Left ventricle myocardium inferior (tissue), 1 donor: ENCODE measurements around the gene NDUFB6. TPM values are rescaled to one million over a fixed set of nuclear protein-coding genes. Genes with fewer than 3 reads are reported as not detected.

Experiments
- DNase-seq: peaks from one replicate; pipeline ENCODE4 v3.0.0-alpha.2; 2020
- H3K27ac ChIP-seq: fragments of 200-600 bp; replicated peaks from 2 replicates; pipeline ENCODE4 v1.8.0; 2021
- H3K27me3 ChIP-seq: fragments of 200-600 bp; 2 replicates; pipeline ENCODE4 v1.8.0; 2021; ENCODE audit warnings: low read depth
- H3K36me3 ChIP-seq: fragments of 200-600 bp; 2 replicates; pipeline ENCODE4 v1.8.0; 2021
- H3K4me1 ChIP-seq: fragments of 200-600 bp; 2 replicates; pipeline ENCODE4 v1.8.0; 2021
- H3K4me3 ChIP-seq: fragments of 200-600 bp; 2 replicates; pipeline ENCODE4 v1.8.0; 2021; ENCODE audit warnings: mild to moderate bottlenecking, moderate library complexity
- H3K9me3 ChIP-seq: fragments of 200-600 bp; replicated peaks from 2 replicates; pipeline ENCODE4 v1.8.0; 2021
- CTCF ChIP-seq: fragments of 200-600 bp; IDR thresholded peaks from 2 replicates; pipeline ENCODE4 v1.8.0; 2021; ENCODE audit warnings: antibody characterized with exemption, mild to moderate bottlenecking, borderline replicate concordance
- intact Hi-C: fragments of 100-400 bp; cut with micrococcal nuclease; formaldehyde crosslinking; loops from one replicate; pipeline ENCODE4 v1.11.0; 2022
- total RNA-seq: library from RNA; stranded (reverse); fragmentation: NEBNext Ultra II Directional; extraction: Animal tissue kit (Norgen Biotek cat#: 25700); gene quantifications from one replicate; pipeline ENCODE4 v1.2.1, GENCODE V29; 2021
- donor health status: DM: no; HTN: yes; CAD: no; lungs with severe emphysema.

NDUFB6 gene
- total RNA-seq, 1 donor from 2014 or later = 174 TPM

- DNase-seq = no peak
- intact Hi-C loops = no loop called here
- peaks cover 21% of the 10 kb centered on the region for H3K27me3 ChIP-seq
Observed at GRCh38 chr9:32578976-32579375, 6.0 kb upstream of the NDUFB6 start.

GRCh38 chr9:32577316-32577715, 4.4 kb upstream of the NDUFB6 start:
- H3K4me1 ChIP-seq = peaks cover 19% of the 10 kb centered on the region
- peaks cover 18% of the 10 kb centered on the region for H3K27me3 ChIP-seq
- DNase-seq = no peak
- no peaks in the 10 kb centered on the region for H3K36me3 ChIP-seq
- intact Hi-C loops = no loop called here
- H3K4me3 ChIP-seq = no peak overlapping the region
- no peaks in the 10 kb centered on the region for H3K9me3 ChIP-seq
- H3K27ac ChIP-seq = no peak overlapping the region
- no peak for TF ChIP-seq CTCF

More at GRCh38 chr9:32578976-32579375, 6.0 kb upstream of the NDUFB6 start:
- H3K4me3 ChIP-seq = no peak overlapping the region
- no peaks in the 10 kb centered on the region for H3K36me3 ChIP-seq
- H3K9me3 ChIP-seq = no peaks in the 10 kb centered on the region
- no peak for TF ChIP-seq CTCF
- no peak overlapping the region for H3K27ac ChIP-seq
- peaks cover 6% of the 10 kb centered on the region for H3K4me1 ChIP-seq

- no peak for TF ChIP-seq CTCF
- no peak overlapping the region for H3K27ac ChIP-seq
- peaks cover 43% of the 10 kb centered on the region for H3K4me1 ChIP-seq
- H3K36me3 ChIP-seq = no peaks in the 10 kb centered on the region
- no peaks in the 10 kb centered on the region for H3K27me3 ChIP-seq
- no peak for DNase-seq
- no peak overlapping the region for H3K4me3 ChIP-seq
- intact Hi-C loops = no loop called here
- no peaks in the 10 kb centered on the region for H3K9me3 ChIP-seq
Observed at GRCh38 chr9:32574858-32575257, 1.9 kb upstream of the NDUFB6 start.

GRCh38 chr9:32573821-32574220, 862 bp upstream of the NDUFB6 start:
- peak overlapping the region; percentile 93 for H3K27ac ChIP-seq
- intact Hi-C loops = no loop called here

GRCh38 chr9:32571969-32572899, 725 bp downstream of the NDUFB6 start:
- peaks cover 11% of the 10 kb centered on the region for H3K36me3 ChIP-seq
- TF ChIP-seq CTCF = peak; percentile 64
- peak; percentile 58 for DNase-seq
- H3K4me3 ChIP-seq = peak overlapping the region; percentile 80
- H3K27me3 ChIP-seq = no peaks in the 10 kb centered on the region
- peak overlapping the region; percentile 93 for H3K27ac ChIP-seq
- no peaks in the 10 kb centered on the region for H3K9me3 ChIP-seq
- peaks cover 39% of the 10 kb centered on the region for H3K4me1 ChIP-seq
- intact Hi-C loops = no loop called here

More at GRCh38 chr9:32573821-32574220, 862 bp upstream of the NDUFB6 start:
- H3K4me1 ChIP-seq = peaks cover 39% of the 10 kb centered on the region
- no peak for TF ChIP-seq CTCF
- H3K36me3 ChIP-seq = no peaks in the 10 kb centered on the region
- DNase-seq = no peak
- no peaks in the 10 kb centered on the region for H3K9me3 ChIP-seq
- H3K27me3 ChIP-seq = no peaks in the 10 kb centered on the region
- H3K4me3 ChIP-seq = peak overlapping the region; percentile 80
